LNCaP clone FGC (cell line): ENCODE results near the gene XAGE2.

ENCODE experiments used
- DNase-seq: peaks from one replicate; pipeline ENCODE4 v3.0.0-alpha.2; 2011; ENCODE audit warnings: low read depth
- H3K4me3 ChIP-seq: 2 replicates; pipeline ENCODE4 v1.5.1; 2011; ENCODE audit warnings: mild to moderate bottlenecking, low read depth, low read length, control low read depth
- TF ChIP-seq, protein P1 (sequence below): IDR thresholded peaks from 2 replicates; pipeline ENCODE4 v1.5.1; 2012; ENCODE audit warnings: mild to moderate bottlenecking; ENCODE audit not compliant: control insufficient read depth, insufficient read depth; ENCODE audit errors: extremely low read depth

XAGE2 gene

DNA sequence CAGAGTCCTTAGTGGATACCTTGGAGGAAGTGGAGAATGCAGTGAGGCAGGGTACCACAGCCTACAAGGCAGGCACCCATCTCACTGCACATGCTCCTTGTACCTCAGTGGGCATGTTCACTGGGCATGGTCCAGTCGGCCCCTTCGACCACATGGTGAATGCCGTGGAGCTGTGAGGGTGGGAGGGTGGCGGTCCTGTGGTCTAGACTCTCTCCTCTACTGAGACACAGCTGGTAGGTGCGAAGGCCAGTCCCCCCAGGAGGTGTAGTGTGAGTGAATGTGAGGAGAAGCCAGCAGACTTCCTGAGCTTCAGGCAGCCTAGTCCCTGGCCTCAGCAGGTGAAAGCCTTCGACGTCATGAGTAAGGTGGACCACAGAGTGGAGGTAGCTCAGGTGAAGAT lies 12.2 kb downstream of the XAGE2 start:
- no peak overlapping the region for H3K4me3 ChIP-seq
- no peak for DNase-seq
- TF ChIP-seq, protein P1, sequence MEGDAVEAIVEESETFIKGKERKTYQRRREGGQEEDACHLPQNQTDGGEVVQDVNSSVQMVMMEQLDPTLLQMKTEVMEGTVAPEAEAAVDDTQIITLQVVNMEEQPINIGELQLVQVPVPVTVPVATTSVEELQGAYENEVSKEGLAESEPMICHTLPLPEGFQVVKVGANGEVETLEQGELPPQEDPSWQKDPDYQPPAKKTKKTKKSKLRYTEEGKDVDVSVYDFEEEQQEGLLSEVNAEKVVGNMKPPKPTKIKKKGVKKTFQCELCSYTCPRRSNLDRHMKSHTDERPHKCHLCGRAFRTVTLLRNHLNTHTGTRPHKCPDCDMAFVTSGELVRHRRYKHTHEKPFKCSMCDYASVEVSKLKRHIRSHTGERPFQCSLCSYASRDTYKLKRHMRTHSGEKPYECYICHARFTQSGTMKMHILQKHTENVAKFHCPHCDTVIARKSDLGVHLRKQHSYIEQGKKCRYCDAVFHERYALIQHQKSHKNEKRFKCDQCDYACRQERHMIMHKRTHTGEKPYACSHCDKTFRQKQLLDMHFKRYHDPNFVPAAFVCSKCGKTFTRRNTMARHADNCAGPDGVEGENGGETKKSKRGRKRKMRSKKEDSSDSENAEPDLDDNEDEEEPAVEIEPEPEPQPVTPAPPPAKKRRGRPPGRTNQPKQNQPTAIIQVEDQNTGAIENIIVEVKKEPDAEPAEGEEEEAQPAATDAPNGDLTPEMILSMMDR = no peak

DNA sequence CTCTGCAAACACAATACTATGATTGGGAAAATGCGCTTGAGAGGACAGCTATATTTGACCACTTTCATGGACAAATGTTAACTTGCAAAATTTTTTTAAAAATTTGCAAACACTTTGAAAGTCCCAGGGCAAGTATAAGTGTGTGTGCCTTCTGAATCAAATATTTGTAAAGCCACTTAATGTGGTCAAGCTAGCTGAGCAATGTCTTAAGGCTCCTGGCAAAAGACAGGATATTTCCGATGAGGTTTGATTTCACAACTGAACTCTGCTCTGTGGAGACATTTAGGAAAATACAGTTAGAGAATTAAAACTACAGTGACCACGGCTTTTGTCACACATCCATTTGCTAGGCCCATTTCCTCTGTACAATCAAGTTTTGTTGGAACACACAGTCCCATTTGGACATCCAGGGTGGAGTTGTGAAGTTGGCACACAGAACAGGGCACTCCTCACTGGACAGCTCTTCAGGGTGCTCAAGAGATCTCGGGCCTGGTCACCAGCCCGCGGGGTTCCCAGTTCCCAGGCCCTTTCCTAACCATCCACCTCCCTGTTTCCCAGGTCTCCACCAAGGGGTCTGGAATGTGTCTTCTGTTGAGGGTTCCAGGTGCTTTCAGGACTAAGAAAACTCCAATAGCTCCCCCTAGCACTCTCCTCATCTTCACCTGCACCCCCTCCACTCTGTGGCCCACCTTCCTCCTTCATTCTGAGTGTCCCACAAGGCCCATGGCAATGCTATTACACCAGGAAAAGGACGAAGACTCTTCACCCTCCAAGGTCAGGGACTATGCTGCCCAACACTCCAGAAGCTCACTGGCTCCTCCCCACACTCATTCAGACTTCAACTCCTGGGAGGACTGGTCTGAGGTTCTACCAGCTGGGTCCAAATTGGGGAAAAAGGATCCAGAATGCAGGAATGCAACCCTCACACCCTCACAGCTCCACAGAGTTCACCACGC lies 41.9 kb downstream of the XAGE2 start:
- DNase-seq = no peak
- TF ChIP-seq, protein P1 = no peak
- no peak overlapping the region for H3K4me3 ChIP-seq

DNA sequence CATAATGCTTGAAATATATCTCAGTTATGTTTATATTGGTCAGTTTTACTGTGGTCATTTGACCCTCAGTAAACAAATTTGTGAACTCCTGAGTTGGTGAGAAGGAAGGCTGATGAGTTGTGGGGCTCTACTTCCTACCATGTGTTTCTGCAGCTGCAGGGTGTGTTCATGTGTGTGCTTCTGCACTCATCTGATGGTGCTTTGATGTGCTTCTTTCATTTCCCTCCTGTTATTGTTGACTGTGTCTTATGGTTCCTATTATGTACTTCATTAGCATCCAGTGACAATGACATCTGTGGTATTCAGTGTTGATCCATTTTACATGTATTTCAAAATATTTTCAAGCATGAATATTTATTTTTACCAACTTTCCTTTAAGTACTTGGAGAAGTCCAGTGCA lies 46.5 kb downstream of the XAGE2 start:
- H3K4me3 ChIP-seq = no peak overlapping the region
- TF ChIP-seq, protein P1 = no peak
- no peak for DNase-seq

DNA sequence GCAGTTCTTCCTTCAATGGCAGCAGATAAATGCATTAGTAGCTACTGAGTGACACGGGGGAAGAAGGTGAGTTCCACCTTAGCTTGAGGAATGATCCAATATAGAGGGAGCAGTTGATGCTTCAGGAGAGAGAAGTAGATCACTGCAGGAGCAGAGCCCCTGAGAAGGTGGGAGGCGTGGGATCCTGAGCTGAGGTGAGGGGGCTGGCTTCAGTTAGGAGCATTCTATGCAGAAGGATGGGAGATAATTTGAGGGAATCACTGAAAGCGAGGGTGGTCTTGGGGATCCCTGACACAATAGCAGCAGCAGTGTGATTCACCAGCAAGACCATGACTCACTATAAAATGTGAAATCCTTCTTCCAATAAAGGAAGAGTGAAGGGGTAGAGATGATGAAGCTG lies 48.0 kb downstream of the XAGE2 start:
- no peak for DNase-seq
- TF ChIP-seq, protein P1 = no peak
- H3K4me3 ChIP-seq = no peak overlapping the region

DNA sequence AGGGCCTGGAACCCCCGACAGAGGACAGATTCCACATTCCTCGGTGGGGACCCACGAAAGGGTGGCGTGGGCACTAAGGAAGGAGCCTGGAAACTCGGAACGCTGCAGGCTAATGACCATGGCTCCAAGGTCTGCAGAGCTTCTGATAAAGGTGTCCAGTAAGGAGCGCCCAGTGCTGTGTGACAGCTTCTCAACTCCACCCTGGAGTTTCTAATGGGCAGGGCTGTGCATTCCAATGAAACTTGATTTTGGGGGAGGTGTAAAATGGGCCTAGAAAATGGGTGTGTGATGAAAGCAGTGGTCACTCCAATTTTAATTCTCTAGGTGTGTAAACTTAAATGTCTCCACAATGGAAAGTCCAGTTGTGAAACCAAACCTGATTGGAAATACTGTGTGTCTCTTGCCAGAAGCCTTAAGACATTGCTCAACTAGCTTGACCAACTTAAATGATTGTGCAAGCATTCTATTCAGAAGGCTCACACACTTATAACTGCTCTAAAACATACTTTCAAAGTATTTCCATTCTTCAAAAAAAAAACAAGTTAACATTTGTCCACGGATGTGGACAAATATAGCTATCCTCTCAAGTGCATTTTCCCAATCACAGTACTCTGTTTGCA lies 52.1 kb downstream of the XAGE2 start:
- no peak for DNase-seq
- no peak overlapping the region for H3K4me3 ChIP-seq
- TF ChIP-seq, protein P1 = no peak

DNA sequence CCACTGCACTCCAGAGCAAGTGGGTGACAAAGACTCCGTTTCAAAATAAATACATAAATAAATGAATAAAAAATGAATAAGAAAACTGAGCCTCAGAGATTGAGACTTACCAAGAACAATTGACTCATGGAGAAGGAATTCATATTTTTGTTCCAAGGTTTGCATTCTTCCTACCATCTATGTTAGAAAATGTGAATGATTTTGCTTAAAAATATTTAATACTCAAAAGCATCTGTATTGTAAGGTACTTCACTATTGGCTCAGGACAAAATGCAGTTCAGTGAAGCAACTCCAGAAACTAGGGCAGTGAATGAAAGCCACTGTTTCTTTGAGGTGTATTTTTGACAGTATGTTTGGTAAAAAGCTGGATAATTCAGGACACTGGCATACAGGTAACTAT lies 54.1 kb downstream of the XAGE2 start:
- TF ChIP-seq, protein P1 = no peak
- H3K4me3 ChIP-seq = no peak overlapping the region
- DNase-seq = no peak
